Mucosa of rectum (tissue), 2 donors: ENCODE data around the gene GTF3C1.

Experiments used
- H3K27ac ChIP-seq, 2 donors: one replicate each; pipeline ENCODE4 v1.7.0; 2013; ENCODE audit warnings: inconsistent platforms in 2 of 2, low read depth in 2 of 2, low read length in 2 of 2
- H3K27me3 ChIP-seq, 2 donors: one replicate each; pipeline ENCODE4 v1.7.0; 2013; ENCODE audit warnings: low read length in 2 of 2; ENCODE audit not compliant: control insufficient read depth in 2 of 2, insufficient read depth in 2 of 2
- H3K36me3 ChIP-seq, 2 donors: one replicate each; pipeline ENCODE4 v1.7.0; 2013; ENCODE audit warnings: low read length in 2 of 2; ENCODE audit not compliant: control insufficient read depth in 2 of 2, insufficient read depth in 2 of 2
- H3K4me1 ChIP-seq, 2 donors: one replicate each; pipeline ENCODE4 v1.7.0; 2013; ENCODE audit warnings: low read length in 2 of 2, mild to moderate bottlenecking in 1 of 2; ENCODE audit not compliant: control insufficient read depth in 2 of 2, insufficient read depth in 2 of 2
- H3K4me3 ChIP-seq, 2 donors: one replicate each; pipeline ENCODE4 v1.7.0; 2013; ENCODE audit warnings: low read length in 2 of 2
- H3K9ac ChIP-seq, 2 donors: one replicate each; pipeline ENCODE4 v1.7.0; 2013; ENCODE audit warnings: low read length in 2 of 2, low read depth in 1 of 2, mild to moderate bottlenecking in 1 of 2
- H3K9me3 ChIP-seq, 2 donors: one replicate each; pipeline ENCODE4 v1.7.0; 2013; ENCODE audit warnings: low read length in 2 of 2; ENCODE audit not compliant: control insufficient read depth in 2 of 2
- donor health status: healthy.
- donor health status: Normal muscosa, but diverticular disease.

Gene GTF3C1

DNA sequence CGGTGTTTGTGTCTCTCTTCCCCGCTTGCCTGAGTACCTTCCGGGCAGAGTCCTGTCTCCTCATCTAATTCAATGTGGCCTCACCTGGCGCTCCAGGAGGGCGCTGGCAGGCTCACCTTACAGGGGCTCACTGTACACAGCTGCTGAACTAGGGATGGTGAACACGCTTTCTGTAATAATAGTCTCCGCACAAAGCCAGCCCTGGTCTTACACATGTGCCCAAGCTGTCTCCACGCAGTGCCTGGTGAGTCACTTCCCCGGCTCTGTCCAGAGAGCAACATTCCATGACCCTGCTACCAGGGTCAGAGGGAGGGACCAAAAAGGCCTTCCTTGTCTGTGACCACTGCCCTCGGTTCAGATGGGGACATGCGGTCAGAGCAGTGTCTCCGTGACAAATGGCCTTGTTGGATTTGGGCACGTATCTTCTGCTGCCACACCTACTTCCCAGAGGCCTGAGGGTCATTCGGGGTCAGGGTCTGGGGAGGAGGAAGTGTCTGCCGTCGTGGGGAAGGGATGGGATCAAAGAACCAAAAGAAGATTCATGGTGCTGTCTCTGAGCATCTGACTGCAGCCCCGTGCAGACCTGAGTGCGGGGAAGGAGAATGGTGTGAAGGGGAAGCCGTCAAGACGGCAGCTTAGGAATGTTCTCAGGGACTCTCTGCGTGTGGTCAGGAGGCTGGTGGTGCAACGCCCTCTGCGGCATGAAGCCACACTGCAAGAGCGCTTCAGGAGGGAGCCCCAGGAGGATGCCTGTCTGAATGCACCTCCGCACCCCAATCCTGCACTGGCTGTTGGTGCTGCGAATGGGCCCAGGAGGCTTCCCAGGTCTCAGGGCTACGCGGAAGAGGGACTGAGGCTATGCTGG, 78.9 kb downstream of the GTF3C1 start:
- Histone ChIP-seq H3K9me3 (no peaks in the 10 kb centered on the region), H3K36me3 (peaks cover 76 to 82% of the 10 kb centered on the region in 2 donors), H3K4me1 (no peaks in the 10 kb centered on the region), H3K27me3 (no peaks in the 10 kb centered on the region), H3K27ac (no peak overlapping the region), H3K9ac (no peak overlapping the region), H3K4me3 (no peak overlapping the region)

DNA sequence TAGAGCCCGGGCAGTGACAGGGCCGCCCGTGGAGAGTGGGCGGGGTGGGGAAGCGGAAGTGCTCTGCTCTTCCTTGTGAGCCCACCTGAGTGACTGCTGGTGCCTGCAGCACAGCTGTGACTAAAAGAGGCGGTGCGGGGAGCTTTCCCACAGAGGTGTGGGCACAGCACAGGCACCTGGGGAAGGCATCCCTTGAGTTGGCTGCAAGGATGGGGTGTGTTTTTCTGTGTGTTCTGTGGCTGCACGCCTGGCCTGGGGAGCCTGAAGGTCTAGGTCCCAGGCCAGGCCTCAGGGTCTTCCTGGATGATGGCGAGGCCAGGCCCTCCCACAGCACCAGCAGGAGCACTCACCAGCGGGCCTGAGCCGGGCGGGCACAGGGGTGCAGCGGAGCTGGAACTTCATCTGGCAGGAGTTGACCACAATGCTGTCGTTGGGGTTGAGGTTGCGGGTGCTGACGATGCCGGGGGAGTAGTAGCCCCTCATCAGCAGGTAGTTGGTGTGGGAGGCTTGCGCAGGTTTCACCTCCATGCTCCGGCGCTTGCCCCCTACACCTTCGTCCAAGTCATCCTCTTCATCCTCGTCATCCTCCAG, 80.7 kb downstream of the GTF3C1 start:
- Histone ChIP-seq H3K4me3 (no peak overlapping the region), H3K27me3 (no peaks in the 10 kb centered on the region), H3K9ac (no peak overlapping the region), H3K36me3 (peaks cover 73 to 83% of the 10 kb centered on the region in 2 donors), H3K4me1 (no peaks in the 10 kb centered on the region), H3K9me3 (no peaks in the 10 kb centered on the region), H3K27ac (no peak overlapping the region)

DNA sequence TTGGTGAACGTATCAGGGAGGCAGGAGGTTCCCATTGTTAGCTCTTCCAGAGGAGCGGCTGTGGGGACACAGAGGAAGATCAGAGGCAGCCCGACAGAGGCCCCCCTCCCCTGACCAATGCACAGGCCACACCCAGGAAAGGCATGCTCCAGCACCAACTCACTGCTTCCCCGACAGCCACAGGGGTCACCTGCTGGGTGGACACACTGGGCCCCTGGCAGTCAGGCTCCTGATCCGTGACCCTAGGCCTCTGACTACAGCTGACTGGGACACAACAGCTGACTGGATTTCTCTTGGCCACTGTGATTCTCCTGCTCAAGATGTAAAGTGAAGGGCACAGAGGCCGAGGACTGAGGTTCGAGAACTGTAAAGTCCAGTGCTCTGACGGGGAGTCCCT, 84.2 kb downstream of the GTF3C1 start:
- no peak overlapping the region for H3K27ac ChIP-seq
- H3K36me3 ChIP-seq = peaks cover 56 to 75% of the 10 kb centered on the region in 2 donors
- H3K4me1 ChIP-seq = no peaks in the 10 kb centered on the region
- H3K4me3 ChIP-seq = no peak overlapping the region
- H3K9ac ChIP-seq = no peak overlapping the region
- no peaks in the 10 kb centered on the region for H3K27me3 ChIP-seq
- H3K9me3 ChIP-seq = no peaks in the 10 kb centered on the region

DNA sequence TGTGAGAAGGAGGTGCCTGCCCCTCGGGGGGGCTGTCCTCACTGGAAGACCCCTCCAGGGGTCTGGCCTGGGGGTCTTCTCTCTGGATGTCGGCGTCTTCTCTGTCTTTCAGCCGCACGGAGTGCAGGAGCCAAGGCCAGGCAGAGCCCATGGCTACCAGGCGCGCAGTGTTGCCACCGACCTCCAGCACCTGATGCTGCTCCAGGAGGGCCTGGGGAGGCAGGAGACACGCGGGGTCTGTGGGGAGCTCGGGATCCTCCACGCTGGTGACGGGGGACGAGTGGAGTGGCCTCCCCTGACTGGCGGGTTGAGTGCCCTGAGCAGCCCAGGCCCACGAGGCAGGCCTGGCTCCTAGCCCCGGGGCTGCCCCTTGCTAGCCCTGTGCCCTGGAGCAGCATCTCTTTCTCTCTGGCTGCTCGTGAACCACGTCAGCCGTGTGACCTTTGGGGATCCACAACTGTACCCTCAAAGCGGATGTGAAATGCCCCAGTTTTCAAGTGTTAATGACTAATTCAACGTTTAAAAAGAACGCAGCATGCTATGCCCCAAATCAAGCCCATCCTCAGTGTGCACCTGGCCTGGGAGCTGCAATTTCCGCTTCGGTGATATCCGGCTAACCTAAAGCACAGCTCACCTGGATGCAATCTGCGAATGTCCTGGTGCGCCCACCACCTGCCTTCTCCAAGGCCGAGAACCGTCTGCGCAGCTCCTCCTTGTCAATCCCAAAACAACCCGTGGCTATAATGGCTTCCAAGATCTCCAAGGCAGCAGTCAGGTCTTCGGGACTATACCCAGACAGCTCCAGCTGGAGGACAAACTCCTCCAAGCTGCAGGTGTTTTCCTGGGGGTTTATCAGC, 84.9 kb downstream of the GTF3C1 start:
- Histone ChIP-seq H3K27me3 (no peaks in the 10 kb centered on the region), H3K4me1 (no peaks in the 10 kb centered on the region), H3K4me3 (no peak overlapping the region), H3K9me3 (no peaks in the 10 kb centered on the region), H3K9ac (no peak overlapping the region), H3K27ac (no peak overlapping the region), H3K36me3 (peaks cover 54 to 69% of the 10 kb centered on the region in 2 donors)

DNA sequence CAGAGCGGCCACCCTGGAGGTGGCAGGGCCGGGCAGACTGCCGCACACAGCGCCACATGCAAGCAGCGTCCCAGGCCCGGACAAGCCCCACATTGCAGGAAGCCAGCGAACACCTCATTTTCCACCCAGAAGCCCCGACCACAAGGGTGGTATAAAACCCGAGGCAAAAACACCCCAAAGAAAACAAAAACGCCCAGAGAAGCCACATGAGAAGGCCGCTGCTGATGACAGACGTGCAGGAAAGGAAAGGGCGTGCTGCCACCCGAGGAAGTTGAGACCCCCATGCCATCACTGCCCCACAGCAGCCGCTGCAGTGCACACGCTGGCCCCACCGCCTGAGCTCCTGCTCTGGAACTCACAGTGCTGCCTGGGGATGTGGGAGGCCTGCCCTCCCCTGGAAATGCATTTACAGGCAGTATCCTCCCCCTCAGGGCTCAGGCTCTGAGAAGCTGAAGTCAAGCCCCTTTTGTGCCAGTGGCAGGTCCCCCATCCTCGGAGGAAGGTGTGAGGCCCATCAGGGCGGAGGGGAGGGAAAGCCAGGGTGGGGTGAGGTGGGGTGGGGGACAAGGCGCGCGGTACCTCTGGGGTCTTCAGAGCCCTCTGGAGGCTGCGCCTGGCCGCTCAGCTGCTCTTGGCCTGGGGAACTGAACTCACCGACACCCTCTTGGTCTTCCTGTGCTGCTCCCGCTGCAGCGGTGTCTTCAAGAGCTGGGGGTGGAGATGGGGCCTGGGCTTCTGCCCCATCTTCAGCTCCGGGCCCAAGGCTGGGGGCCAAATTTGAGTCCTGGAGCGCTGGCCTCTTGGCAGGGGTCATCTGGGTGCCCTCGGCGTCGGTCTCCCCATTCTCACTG, 85.7 kb downstream of the GTF3C1 start:
- Histone ChIP-seq H3K27ac (no peak overlapping the region), H3K4me3 (no peak overlapping the region), H3K27me3 (no peaks in the 10 kb centered on the region), H3K9me3 (no peaks in the 10 kb centered on the region), H3K36me3 (peaks cover 48 to 63% of the 10 kb centered on the region in 2 donors), H3K4me1 (no peaks in the 10 kb centered on the region), H3K9ac (no peak overlapping the region)

DNA sequence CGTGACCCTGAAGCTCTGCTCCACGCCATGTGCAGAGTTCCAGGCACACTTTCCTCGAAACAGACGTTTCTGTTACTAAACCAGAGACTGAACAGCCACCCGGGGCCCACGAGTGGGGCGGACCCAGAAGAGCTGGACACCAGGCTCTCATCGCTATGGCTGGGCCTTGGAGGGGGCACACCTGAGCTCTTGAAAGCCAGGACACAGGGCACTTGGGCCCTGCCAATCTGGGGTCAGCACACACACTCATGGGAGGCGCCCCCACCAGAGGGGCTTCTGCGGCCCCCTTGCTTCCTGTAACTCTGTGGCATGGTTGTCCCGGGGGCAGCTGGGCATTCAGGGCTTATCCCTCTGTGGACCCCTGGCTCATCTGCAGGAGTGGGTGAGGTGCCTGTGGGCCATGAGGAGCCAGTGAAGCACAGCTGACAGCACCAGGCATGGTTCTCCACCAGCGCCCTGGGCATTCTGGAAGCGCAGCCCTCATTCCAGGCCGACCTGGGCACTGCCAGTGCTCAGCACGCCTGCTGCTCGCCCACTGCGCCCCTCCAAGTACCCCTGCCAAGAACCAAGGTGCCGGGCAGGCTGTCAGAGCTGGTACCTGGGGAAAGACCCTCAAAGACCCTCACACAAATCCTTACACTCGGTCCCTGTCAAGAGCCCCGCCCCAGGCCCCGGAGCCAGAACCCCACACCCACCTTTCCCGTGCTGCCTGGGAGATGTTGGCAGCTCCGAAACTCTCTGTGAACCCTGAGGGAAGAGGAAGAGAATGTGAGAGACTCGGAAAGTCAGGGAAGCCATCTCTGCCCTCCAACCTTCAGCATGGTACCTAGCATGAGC, 86.6 kb downstream of the GTF3C1 start:
- Histone ChIP-seq H3K9me3 (no peaks in the 10 kb centered on the region), H3K36me3 (peaks cover 45 to 54% of the 10 kb centered on the region in 2 donors), H3K9ac (no peak overlapping the region), H3K27ac (no peak overlapping the region), H3K4me3 (no peak overlapping the region), H3K4me1 (no peaks in the 10 kb centered on the region), H3K27me3 (no peaks in the 10 kb centered on the region)

DNA sequence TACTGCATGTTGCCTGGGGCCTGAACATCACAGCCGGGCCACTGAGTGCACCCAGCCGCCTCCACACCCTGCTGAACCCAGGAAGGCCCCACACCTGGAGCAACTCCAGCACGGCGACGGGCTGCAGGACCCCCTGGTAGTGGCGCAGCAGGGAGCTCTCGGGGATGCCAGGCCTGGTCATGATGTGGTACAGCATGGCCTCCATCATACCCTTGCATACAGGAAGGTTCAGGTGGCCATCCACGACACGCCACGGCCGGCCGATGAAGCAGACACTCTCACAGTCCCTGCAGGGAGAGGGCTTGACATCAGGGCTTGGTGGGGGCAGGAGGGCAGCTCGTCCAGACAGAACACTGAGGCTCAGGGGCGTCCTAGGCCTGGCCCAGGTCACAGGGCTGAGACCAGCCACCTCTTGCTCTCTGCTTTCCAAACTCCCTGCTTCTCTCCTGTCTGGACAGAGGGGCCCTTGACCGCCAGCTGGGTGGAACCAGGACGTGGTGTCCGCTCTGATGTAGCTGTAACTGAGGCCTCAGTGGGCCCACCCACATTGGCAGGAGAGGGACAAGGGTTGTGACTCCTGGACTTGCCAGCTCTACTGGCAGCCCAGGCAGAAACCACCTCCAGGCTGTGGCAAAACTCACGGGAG, 87.4 kb downstream of the GTF3C1 start:
- Histone ChIP-seq H3K9ac (no peak overlapping the region), H3K9me3 (no peaks in the 10 kb centered on the region), H3K27ac (no peak overlapping the region), H3K36me3 (peaks cover 41 to 49% of the 10 kb centered on the region in 2 donors), H3K4me3 (no peak overlapping the region), H3K4me1 (no peaks in the 10 kb centered on the region), H3K27me3 (no peaks in the 10 kb centered on the region)

DNA sequence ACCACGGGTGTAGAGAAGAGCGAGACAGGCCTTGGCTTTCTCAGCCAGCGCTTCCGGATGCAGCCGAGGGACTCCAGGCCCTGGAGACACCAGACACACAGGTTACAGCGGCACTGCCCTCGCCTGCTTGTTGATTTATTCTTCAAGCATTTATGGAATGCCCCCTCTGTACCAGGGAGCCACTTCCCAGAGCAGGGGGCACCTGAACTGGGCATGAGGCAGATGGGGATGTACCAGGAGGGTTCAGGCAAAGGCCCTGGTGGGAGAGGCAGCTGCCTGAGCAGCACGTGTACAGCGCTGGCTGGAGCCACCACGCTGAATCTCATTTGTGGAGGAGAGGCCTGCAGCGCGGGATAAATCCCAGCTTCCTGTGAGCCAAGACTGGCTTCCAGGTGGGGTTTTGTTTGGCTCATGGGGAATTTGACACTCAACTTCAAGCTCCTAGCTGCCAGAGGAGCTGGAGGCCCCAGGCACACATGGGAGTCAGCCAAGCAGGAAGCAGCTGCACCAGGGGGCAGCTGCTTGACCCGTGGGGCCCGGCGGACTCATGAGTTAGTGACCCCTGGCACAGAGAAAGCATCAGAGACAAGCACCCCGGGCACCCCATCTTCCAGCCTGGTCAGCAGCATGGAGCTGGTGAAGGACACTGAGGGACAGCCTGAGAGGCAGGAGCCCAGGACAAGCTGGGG, 88.1 kb downstream of the GTF3C1 start:
- Histone ChIP-seq H3K27ac (no peak overlapping the region), H3K9me3 (no peaks in the 10 kb centered on the region), H3K4me1 (no peaks in the 10 kb centered on the region), H3K36me3 (peaks cover 35 to 43% of the 10 kb centered on the region in 2 donors), H3K27me3 (no peaks in the 10 kb centered on the region), H3K4me3 (no peak overlapping the region), H3K9ac (no peak overlapping the region)
